Measurements from ENCODE around the gene RAB1A.

GRCh38 chr2:65114921-65115320 lies 15.0 kb downstream of the RAB1A start:
- TF ChIP-seq POLR2A (IDR thresholded peaks at IDR 0.05) (no peak), CTCF (IDR thresholded peaks at IDR 0.05) (no peak)
